ENCODE results near the gene SSX1.
"Not testable (repeated sequence)": the region's sequence is repeated elsewhere in the genome, so short reads cannot be mapped to it uniquely, and the experiment has no call there.

The SSX1 gene

GRCh38 chrX:48255062-48255796, at the start of gene SSX1:
Gene SSX1 (plus strand): TSS chrX:48255392. CDS start chrX:48257242, 1,850 bp downstream.
- WGBS (ENCODE audit: insufficient coverage, insufficient read length) = no CpG with 5 or more reads among the region's 20 CpGs
- H3K27ac ChIP-seq (ENCODE audit: low read length); H3K4me3 ChIP-seq (ENCODE audit: low read length); H3K27me3 ChIP-seq (ENCODE audit: control insufficient read depth, insufficient read depth, low read length); H3K36me3 ChIP-seq (ENCODE audit: control insufficient read depth, insufficient read depth, low read length); H3K9me3 ChIP-seq (ENCODE audit: control insufficient read depth, insufficient read depth, low read length); H3K4me1 ChIP-seq (ENCODE audit: control insufficient read depth, insufficient read depth, low read length); DNase-seq (ENCODE audit: low read depth, low spot score): not testable (repeated sequence)

- not testable (repeated sequence) for H3K27me3 ChIP-seq (ENCODE audit: control insufficient read depth, insufficient read depth, low read length); H3K36me3 ChIP-seq (ENCODE audit: control insufficient read depth, insufficient read depth, low read length); DNase-seq (ENCODE audit: low read depth, low spot score); H3K4me3 ChIP-seq (ENCODE audit: low read length); H3K9me3 ChIP-seq (ENCODE audit: control insufficient read depth, insufficient read depth, low read length); H3K27ac ChIP-seq (ENCODE audit: low read length); H3K4me1 ChIP-seq (ENCODE audit: control insufficient read depth, insufficient read depth, low read length)
- no CpG with 5 or more reads among the region's 4 CpGs for WGBS (ENCODE audit: insufficient coverage, insufficient read length)
These were observed 40.9 kb upstream of the SSX1 start for GRCh38 chrX:48214341-48214740.

GRCh38 chrX:48224196-48224595, 31.0 kb upstream of the SSX1 start:
- not testable (repeated sequence) for H3K4me3 ChIP-seq (ENCODE audit: low read length); H3K27ac ChIP-seq (ENCODE audit: low read length); H3K36me3 ChIP-seq (ENCODE audit: control insufficient read depth, insufficient read depth, low read length); DNase-seq (ENCODE audit: low read depth, low spot score); H3K9me3 ChIP-seq (ENCODE audit: control insufficient read depth, insufficient read depth, low read length); H3K27me3 ChIP-seq (ENCODE audit: control insufficient read depth, insufficient read depth, low read length); H3K4me1 ChIP-seq (ENCODE audit: control insufficient read depth, insufficient read depth, low read length)
- no CpG with 5 or more reads among the region's 4 CpGs for WGBS (ENCODE audit: insufficient coverage, insufficient read length)

GRCh38 chrX:48252945-48253344, 2.2 kb upstream of the SSX1 start:
- not testable (repeated sequence) for DNase-seq (ENCODE audit: low read depth, low spot score)

GRCh38 chrX:48274365-48274764, 19.2 kb downstream of the SSX1 start:
- H3K36me3 ChIP-seq (ENCODE audit: control insufficient read depth, insufficient read depth, low read length); H3K27me3 ChIP-seq (ENCODE audit: control insufficient read depth, insufficient read depth, low read length): not testable (repeated sequence)

More at GRCh38 chrX:48252945-48253344, 2.2 kb upstream of the SSX1 start:
- H3K27ac ChIP-seq (ENCODE audit: low read length); H3K27me3 ChIP-seq (ENCODE audit: control insufficient read depth, insufficient read depth, low read length); H3K4me3 ChIP-seq (ENCODE audit: low read length); H3K36me3 ChIP-seq (ENCODE audit: control insufficient read depth, insufficient read depth, low read length); H3K4me1 ChIP-seq (ENCODE audit: control insufficient read depth, insufficient read depth, low read length); H3K9me3 ChIP-seq (ENCODE audit: control insufficient read depth, insufficient read depth, low read length): not testable (repeated sequence)
- no CpG with 5 or more reads among the region's 6 CpGs for WGBS (ENCODE audit: insufficient coverage, insufficient read length)

GRCh38 chrX:48278958-48279357, 23.8 kb downstream of the SSX1 start:
- no peaks in the 10 kb centered on the region; the same call in 1 of the 2 replicates for H3K4me1 ChIP-seq (ENCODE audit: control insufficient read depth, insufficient read depth, low read length)
- no peaks in the 10 kb centered on the region for H3K9me3 ChIP-seq (ENCODE audit: control insufficient read depth, insufficient read depth, low read length)

More at GRCh38 chrX:48274365-48274764, 19.2 kb downstream of the SSX1 start:
- DNase-seq (ENCODE audit: low read depth, low spot score); H3K4me3 ChIP-seq (ENCODE audit: low read length); H3K4me1 ChIP-seq (ENCODE audit: control insufficient read depth, insufficient read depth, low read length); H3K9me3 ChIP-seq (ENCODE audit: control insufficient read depth, insufficient read depth, low read length); H3K27ac ChIP-seq (ENCODE audit: low read length): not testable (repeated sequence)

GRCh38 chrX:48280729-48281128, 25.5 kb downstream of the SSX1 start:
- WGBS (ENCODE audit: insufficient coverage, insufficient read length) = no CpG with 5 or more reads among the region's 3 CpGs

More at GRCh38 chrX:48278958-48279357, 23.8 kb downstream of the SSX1 start:
- no CpG with 5 or more reads among the region's 9 CpGs for WGBS (ENCODE audit: insufficient coverage, insufficient read length)
- no peaks in the 10 kb centered on the region for H3K27me3 ChIP-seq (ENCODE audit: control insufficient read depth, insufficient read depth, low read length)
- no peak overlapping the region for H3K27ac ChIP-seq (ENCODE audit: low read length)
- DNase-seq (ENCODE audit: low read depth, low spot score) = peak; percentile 0
- no peak overlapping the region for H3K4me3 ChIP-seq (ENCODE audit: low read length)
- H3K36me3 ChIP-seq (ENCODE audit: control insufficient read depth, insufficient read depth, low read length) = no peaks in the 10 kb centered on the region

GRCh38 chrX:48306175-48306574, 51.0 kb downstream of the SSX1 start:
- Histone ChIP-seq H3K27me3 (ENCODE audit: control insufficient read depth, insufficient read depth, low read length) (no peaks in the 10 kb centered on the region), H3K4me1 (ENCODE audit: control insufficient read depth, insufficient read depth, low read length) (no peaks in the 10 kb centered on the region), H3K4me3 (ENCODE audit: low read length) (no peak overlapping the region), H3K9me3 (ENCODE audit: control insufficient read depth, insufficient read depth, low read length) (no peaks in the 10 kb centered on the region), H3K27ac (ENCODE audit: low read length) (no peak overlapping the region), H3K36me3 (ENCODE audit: control insufficient read depth, insufficient read depth, low read length) (no peaks in the 10 kb centered on the region)
- no peak for DNase-seq (ENCODE audit: low read depth, low spot score)
- WGBS (ENCODE audit: insufficient coverage, insufficient read length) = no CpG with 5 or more reads among the region's 11 CpGs

More at GRCh38 chrX:48280729-48281128, 25.5 kb downstream of the SSX1 start:
- DNase-seq (ENCODE audit: low read depth, low spot score); H3K27me3 ChIP-seq (ENCODE audit: control insufficient read depth, insufficient read depth, low read length); H3K9me3 ChIP-seq (ENCODE audit: control insufficient read depth, insufficient read depth, low read length); H3K36me3 ChIP-seq (ENCODE audit: control insufficient read depth, insufficient read depth, low read length); H3K4me1 ChIP-seq (ENCODE audit: control insufficient read depth, insufficient read depth, low read length); H3K27ac ChIP-seq (ENCODE audit: low read length); H3K4me3 ChIP-seq (ENCODE audit: low read length): not testable (repeated sequence)

- no CpG with 5 or more reads among the region's 2 CpGs for WGBS (ENCODE audit: insufficient coverage, insufficient read length)
- H3K9me3 ChIP-seq (ENCODE audit: control insufficient read depth, insufficient read depth, low read length); H3K27me3 ChIP-seq (ENCODE audit: control insufficient read depth, insufficient read depth, low read length): not testable (repeated sequence)
These were observed 58.8 kb downstream of the SSX1 start for GRCh38 chrX:48313996-48314395.

More at GRCh38 chrX:48313996-48314395, 58.8 kb downstream of the SSX1 start:
- H3K27ac ChIP-seq (ENCODE audit: low read length); H3K36me3 ChIP-seq (ENCODE audit: control insufficient read depth, insufficient read depth, low read length); DNase-seq (ENCODE audit: low read depth, low spot score); H3K4me1 ChIP-seq (ENCODE audit: control insufficient read depth, insufficient read depth, low read length); H3K4me3 ChIP-seq (ENCODE audit: low read length): not testable (repeated sequence)

Data from iPS DF 6.9 (cell line).